ENCODE results near the gene NUAK1. TPM values are rescaled to one million over a fixed set of nuclear protein-coding genes. Genes with fewer than 3 reads are reported as not detected.
"Not testable (repeated sequence)": the region's sequence is repeated elsewhere in the genome, so short reads cannot be mapped to it uniquely, and the experiment has no call there.

Gene NUAK1
- total RNA-seq, 2 donors from 2014 or later = 16.9 to 30.1 TPM

GRCh38 chr12:106146987-106147386 lies 8.2 kb upstream of the NUAK1 start:
- Histone ChIP-seq H3K27ac (peak overlapping the region; percentile 47 to 94), H3K36me3 (no peaks in the 10 kb centered on the region), H3K4me3 (no peak overlapping the region), H3K4me1 (peaks cover 0 to 63% of the 10 kb centered on the region in 2 donors), H3K9me3 (no peaks in the 10 kb centered on the region), H3K27me3 (no peaks in the 10 kb centered on the region)
- DNase-seq (ENCODE audit: low spot score) = no peak
- TF ChIP-seq, protein P1, sequence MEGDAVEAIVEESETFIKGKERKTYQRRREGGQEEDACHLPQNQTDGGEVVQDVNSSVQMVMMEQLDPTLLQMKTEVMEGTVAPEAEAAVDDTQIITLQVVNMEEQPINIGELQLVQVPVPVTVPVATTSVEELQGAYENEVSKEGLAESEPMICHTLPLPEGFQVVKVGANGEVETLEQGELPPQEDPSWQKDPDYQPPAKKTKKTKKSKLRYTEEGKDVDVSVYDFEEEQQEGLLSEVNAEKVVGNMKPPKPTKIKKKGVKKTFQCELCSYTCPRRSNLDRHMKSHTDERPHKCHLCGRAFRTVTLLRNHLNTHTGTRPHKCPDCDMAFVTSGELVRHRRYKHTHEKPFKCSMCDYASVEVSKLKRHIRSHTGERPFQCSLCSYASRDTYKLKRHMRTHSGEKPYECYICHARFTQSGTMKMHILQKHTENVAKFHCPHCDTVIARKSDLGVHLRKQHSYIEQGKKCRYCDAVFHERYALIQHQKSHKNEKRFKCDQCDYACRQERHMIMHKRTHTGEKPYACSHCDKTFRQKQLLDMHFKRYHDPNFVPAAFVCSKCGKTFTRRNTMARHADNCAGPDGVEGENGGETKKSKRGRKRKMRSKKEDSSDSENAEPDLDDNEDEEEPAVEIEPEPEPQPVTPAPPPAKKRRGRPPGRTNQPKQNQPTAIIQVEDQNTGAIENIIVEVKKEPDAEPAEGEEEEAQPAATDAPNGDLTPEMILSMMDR (IDR thresholded peaks at IDR 0.05) = no peak

DNA sequence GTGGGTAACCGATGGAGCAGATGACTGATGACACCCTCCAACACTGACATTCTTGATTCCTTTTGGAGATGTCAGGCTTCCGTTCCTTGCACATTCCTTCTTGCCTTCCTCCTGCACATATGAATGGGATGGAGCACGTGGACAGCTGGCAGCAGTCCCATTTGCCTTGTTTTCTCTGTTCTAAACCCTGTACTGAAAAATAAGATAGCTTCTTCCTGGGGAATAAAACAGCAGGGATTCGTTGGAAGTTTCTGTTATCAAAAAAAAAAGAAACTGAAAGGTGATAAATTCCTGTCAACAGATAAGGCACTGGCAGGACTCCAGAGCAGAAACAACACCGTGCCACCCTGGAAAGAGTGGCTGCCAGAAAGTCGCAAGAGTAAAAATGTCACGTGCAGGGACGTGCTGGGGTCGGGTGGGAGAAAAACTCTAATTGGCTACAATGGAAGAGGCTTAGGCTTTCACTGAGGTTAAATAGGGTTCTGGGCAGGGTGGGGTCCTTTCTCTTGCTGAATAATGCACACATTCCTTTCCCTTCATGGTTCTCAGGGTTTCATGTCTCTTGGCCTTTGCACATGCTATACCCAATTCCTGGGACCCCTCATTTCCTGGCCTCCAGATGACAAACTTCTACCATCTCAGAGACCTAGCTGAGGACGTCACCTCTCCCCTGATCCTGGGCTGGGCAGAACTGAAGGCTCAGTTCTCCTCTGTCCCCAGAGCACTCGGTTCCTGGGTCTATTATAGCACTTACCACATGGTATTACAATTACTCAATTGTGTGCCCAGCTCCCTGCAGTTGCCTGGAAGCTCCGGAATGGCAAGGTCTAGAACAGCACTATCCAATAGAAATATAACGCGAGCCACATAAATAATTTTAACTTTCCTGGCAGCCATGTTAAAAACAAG lies 7.0 kb upstream of the NUAK1 start:
- Histone ChIP-seq H3K4me1 (peaks cover 0 to 73% of the 10 kb centered on the region in 2 donors), H3K27ac (peak overlapping the region; percentile 94 to 95)

GRCh38 chr12:106144847-106145246 lies 6.1 kb upstream of the NUAK1 start:
- H3K27ac ChIP-seq = peak overlapping the region; percentile 94 to 95
- peaks cover 0 to 80% of the 10 kb centered on the region in 2 donors for H3K4me1 ChIP-seq
- no peak overlapping the region for H3K4me3 ChIP-seq
- TF ChIP-seq, protein P1 (IDR thresholded peaks at IDR 0.05) = no peak
- H3K9me3 ChIP-seq = no peaks in the 10 kb centered on the region
- DNase-seq (ENCODE audit: low spot score) = no peak
- H3K27me3 ChIP-seq = no peaks in the 10 kb centered on the region
- no peaks in the 10 kb centered on the region for H3K36me3 ChIP-seq

More for the DNA sequence above, 7.0 kb upstream of the NUAK1 start:
- H3K9me3 ChIP-seq = no peaks in the 10 kb centered on the region
- H3K27me3 ChIP-seq = no peaks in the 10 kb centered on the region
- H3K4me3 ChIP-seq = no peak overlapping the region
- TF ChIP-seq, protein P1 (IDR thresholded peaks at IDR 0.05) = no peak
- H3K36me3 ChIP-seq = no peaks in the 10 kb centered on the region
- peak; percentile 68 for DNase-seq (ENCODE audit: low spot score)

DNA sequence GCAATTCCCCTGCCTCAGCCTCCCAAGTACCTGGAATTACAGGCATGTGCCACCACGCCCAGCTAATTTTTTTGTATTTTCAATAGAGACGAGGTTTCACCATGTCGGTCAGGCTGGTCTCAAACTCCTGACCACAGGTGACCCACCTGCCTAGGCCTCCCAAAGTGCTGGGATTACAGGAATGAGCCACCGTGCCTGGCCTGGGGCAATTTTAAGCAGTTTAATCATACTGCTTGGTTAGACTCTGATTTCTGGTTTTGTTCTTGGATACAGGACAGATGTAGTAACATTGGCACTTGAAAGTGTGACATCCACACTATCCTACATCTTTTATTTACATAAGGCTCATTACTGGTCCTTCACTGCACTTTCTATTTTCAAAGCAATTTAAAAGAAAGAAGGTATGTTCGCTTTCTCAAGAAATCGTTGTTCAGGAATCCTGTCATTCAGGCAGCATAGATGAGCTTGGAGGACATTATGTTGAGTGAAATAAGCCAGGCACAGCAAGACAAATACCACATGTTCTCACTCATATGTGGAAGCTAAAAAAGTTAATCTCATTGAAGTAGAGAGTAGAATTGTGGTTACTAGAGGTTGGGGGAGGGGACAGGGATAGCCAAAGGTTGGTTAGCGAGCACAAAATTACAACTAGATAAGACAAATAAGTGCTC lies 4.0 kb upstream of the NUAK1 start:
- Histone ChIP-seq H3K9me3 (no peaks in the 10 kb centered on the region), H3K27me3 (no peaks in the 10 kb centered on the region), H3K4me1 (peaks cover 0 to 65% of the 10 kb centered on the region in 2 donors), H3K4me3 (peak overlapping the region in 1 of 2 donors; percentile 10), H3K36me3 (no peaks in the 10 kb centered on the region), H3K27ac (peak overlapping the region; percentile 94 to 95)
- no peak for DNase-seq (ENCODE audit: low spot score)
- TF ChIP-seq, protein P1 (IDR thresholded peaks at IDR 0.05) = no peak

DNA sequence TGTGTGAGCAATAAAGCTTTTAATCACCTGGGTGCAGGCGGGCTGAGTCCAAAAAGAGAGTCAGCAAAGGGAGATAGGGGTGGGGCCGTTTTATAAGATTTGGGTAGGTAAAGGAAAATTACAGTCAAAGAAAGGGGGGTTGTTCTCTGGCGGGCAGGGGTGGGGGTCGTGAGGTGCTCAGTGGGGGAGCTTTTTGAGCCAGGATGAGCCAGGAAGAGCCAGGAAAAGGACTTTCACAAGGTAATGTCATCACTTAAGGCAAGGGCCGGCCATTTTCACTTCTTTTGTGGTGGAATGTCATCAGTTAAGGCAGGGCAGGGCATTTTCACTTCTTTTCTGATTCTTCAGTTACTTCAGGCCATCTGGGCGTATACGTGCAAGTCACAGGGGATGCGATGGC lies 3.2 kb upstream of the NUAK1 start:
- peaks cover 0 to 59% of the 10 kb centered on the region in 2 donors for H3K4me1 ChIP-seq
- not testable (repeated sequence) for H3K27me3 ChIP-seq; DNase-seq (ENCODE audit: low spot score); H3K9me3 ChIP-seq; H3K36me3 ChIP-seq
- H3K4me3 ChIP-seq = peak overlapping the region in 1 of 2 donors; percentile 10
- peak overlapping the region; percentile 94 to 95 for H3K27ac ChIP-seq

GRCh38 chr12:106141452-106141851 lies 2.7 kb upstream of the NUAK1 start:
- Histone ChIP-seq H3K9me3 (no peaks in the 10 kb centered on the region), H3K27ac (peak overlapping the region; percentile 94 to 95), H3K4me1 (peaks cover 0 to 62% of the 10 kb centered on the region in 2 donors), H3K36me3 (no peaks in the 10 kb centered on the region), H3K27me3 (no peaks in the 10 kb centered on the region), H3K4me3 (peak overlapping the region; percentile 87 to 94)
- DNase-seq (ENCODE audit: low spot score) = no peak
- TF ChIP-seq, protein P1 (IDR thresholded peaks at IDR 0.05) = no peak

All from right atrium auricular region (tissue), 2 donors.